ENCODE results near the gene B4GALT5.

The B4GALT5 gene

GRCh38 chr20:49599746-49600113 is 113.9 kb downstream of the B4GALT5 start:
- no peak for DNase-seq

GRCh38 chr20:49597825-49598395 is 115.8 kb downstream of the B4GALT5 start:
- no peak for DNase-seq

GRCh38 chr20:49595811-49596561 is 117.7 kb downstream of the B4GALT5 start:
- no peak for DNase-seq

DNA sequence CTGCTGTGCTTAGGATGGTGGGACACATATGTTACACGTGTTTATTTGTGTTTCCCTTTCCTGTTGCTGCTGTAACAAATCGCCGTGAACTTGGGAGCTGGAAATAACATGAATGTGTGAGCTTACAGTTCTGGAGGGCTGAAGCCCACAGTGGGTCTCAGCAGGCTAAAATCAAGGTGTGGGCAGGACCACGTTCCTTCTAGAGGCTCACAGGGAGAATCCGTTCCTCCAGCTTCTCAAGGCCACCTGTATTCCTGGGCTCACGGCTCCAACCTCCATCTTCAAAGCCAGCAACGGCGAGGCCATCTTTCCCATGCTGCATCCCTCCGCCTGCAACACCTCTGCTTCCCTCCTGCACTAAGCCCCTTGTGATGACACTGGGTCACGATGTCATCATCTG is 118.3 kb downstream of the B4GALT5 start:
- no peak for DNase-seq

DNA sequence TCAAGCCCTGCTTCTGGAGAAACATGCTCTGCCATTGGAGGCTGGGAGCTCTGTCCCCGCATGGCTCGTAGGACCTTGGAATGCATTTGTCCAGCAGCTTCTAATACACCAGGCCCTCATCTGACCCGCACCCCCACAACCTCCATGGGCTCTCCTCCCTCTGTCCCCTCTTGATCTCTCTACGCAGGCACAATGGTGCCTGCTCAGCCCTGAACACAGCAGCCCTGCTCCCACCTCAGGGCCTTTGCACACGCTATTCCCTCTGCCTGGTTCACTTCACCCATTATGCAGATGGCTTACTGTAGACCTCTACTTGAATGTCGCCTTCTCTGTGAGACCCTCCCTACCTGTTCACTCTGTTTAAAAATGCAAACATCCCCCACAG is 118.8 kb downstream of the B4GALT5 start:
- no peak for DNase-seq

GRCh38 chr20:49594143-49594930 is 119.3 kb downstream of the B4GALT5 start:
- no peak for DNase-seq

GRCh38 chr20:49593466-49594142 is 120.1 kb downstream of the B4GALT5 start:
- DNase-seq: no peak

DNA sequence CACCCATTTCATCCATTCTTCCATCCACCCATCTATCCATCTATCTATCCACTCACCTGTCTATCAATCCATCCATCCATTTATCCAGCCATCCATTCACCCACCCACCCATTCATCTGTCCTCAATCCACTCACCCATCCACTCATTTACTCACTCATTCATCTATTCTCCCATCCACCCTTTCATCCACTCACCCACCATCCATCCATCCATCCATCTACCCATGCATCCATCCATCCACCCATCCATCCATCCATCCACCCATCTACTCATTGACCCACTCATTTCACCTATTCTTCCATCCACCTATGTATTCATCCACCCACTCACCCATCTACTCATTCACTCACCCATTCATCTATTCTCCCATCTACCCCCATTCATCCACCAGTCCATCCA is 121.6 kb downstream of the B4GALT5 start:
- DNase-seq: no peak

GRCh38 chr20:49591217-49591865 is 122.3 kb downstream of the B4GALT5 start:
- DNase-seq: no peak

GRCh38 chr20:49590163-49591017 is 123.3 kb downstream of the B4GALT5 start:
- no peak for DNase-seq

- no peak for DNase-seq
Measured at GRCh38 chr20:49589747-49590146, 123.9 kb downstream of the B4GALT5 start.

GRCh38 chr20:49587111-49587570 is 126.5 kb downstream of the B4GALT5 start:
- no peak for DNase-seq

- no peak for DNase-seq
Measured at GRCh38 chr20:49585585-49586245, 128.0 kb downstream of the B4GALT5 start.

DNA sequence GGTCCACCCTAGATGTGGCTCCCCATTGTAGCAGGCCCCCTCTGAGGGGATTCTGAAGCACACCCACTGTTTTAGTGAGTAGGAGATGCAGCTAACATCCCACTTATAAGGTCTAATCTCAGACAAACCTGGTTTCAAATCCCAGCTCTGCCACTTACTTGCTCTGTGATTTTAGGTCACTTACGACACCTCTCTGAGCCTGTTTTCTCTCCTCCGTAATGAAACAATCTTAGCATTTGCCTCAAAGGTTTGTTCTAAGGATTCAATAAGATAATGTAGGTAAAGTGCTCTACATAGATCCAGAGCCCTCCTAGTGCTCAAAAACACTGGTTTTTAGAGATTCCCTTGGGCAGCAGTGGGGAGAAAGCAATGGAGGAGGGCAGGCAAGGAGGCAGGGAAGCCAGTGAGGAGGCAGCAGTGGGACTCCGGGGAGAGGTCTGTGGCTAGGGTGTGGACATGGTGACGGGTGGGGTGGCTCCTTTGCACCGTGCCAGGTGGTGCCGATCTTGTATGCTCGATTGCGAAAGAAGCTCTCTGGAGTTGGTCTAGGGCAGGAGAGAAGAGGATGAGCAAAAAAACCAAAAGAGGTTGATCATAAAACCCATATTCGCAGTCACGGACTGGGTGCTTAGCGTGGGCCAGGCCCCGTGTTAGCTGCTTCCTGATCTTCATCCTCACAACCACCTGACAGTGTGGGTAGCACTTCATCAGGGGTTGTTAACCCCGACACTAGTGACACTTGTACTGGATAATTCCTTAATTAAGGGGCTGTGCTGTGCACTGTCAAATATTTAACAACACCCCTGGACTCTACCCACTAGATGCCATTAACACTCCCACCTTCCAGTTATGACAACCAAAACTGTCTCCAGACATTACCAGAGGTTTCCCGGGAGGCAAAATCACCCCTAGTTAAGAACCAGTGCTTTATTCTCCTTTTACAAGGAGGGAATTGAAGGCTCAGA is 129.0 kb downstream of the B4GALT5 start:
- DNase-seq: no peak

DNA sequence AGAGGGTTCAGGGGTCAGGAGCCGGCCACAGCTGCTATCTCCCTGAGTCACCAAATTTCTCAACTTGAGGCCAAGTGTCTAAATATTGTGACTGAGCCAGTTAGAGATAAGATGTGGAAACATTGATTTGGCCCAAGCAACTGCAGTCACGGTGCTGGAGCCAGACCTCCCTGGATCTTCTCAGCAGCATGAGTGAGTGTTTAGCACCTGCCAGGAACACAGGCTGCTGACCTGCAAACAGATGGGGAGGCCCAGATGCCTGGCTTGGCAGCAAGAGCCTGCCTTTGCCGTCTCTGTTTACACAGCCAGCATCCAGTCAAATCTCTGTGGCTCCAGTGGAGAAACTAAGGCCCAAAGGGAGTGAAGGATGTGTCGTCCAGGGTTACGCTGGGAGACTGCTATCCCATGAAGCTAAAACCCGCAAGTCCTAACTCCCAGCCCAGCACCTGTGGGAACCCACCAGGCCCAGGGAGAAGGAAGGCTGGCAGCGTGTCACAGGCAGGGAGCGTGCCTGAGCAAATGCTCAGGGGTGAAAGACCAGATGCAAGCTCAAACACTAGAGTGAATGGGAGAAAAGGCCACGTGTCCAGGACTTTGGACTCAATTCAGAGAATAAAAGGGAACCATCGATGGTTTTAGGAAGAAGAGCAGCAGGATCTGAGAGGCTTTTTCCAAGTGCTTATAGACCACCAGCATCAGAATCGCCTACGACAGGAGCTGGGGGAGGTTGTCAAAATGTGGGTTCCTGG is 129.8 kb downstream of the B4GALT5 start:
- DNase-seq: no peak

- no peak for DNase-seq
Measured at GRCh38 chr20:49583343-49583668, 130.4 kb downstream of the B4GALT5 start.
